ENCODE data around the gene BTD.

- TF ChIP-seq CTCF (conservative IDR thresholded peaks at IDR 0.05 in 1 of 2, IDR thresholded peaks at IDR 0.05 in 1 of 2; ENCODE audit: low read depth in 1 of 2, low read length in 2 of 2) (no peak), EZH2 (IDR thresholded peaks at IDR 0.05; ENCODE audit: low read length, missing control alignments) (no peak)
Measured at GRCh38 chr3:15633766-15634598, 32.4 kb downstream of the BTD start.
